GM12891 (cell line): Measurements from ENCODE around the gene ZNF768.

Source experiments
- POLR2AphosphoS5 ChIP-seq: IDR thresholded peaks from 2 replicates; pipeline ENCODE4 v1.6.1; 2011; ENCODE audit warnings: low read depth, low read length, control low read depth
- SPI1 ChIP-seq: IDR thresholded peaks from 2 replicates; pipeline ENCODE4 v1.6.1; 2011; ENCODE audit warnings: low read depth, low read length, control low read depth

DNA sequence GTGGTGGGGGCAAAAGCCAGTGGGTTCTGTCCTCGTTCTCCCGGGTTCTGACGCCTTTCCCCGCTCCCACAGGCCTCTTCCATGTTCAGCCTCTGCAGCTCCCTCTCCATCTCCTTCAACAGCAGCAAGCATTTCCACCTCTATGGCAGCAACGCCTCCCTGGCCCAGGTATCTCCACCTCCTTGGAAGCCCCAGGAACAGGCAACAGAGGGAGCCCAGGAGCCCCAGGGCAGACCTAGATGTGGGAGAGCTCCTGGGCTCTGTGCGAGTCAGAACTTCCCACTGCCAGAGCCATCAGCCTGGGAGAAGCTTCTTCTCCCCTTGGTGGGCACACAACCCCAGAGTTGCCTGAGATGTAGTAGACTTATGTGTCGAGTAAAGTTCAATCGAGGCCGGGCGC, 7.8 kb downstream of the ZNF768 start:
- TF ChIP-seq POLR2AphosphoS5: no peak
- TF ChIP-seq SPI1: no peak
